ENCODE results near the gene EMP2.

The EMP2 gene

DNA sequence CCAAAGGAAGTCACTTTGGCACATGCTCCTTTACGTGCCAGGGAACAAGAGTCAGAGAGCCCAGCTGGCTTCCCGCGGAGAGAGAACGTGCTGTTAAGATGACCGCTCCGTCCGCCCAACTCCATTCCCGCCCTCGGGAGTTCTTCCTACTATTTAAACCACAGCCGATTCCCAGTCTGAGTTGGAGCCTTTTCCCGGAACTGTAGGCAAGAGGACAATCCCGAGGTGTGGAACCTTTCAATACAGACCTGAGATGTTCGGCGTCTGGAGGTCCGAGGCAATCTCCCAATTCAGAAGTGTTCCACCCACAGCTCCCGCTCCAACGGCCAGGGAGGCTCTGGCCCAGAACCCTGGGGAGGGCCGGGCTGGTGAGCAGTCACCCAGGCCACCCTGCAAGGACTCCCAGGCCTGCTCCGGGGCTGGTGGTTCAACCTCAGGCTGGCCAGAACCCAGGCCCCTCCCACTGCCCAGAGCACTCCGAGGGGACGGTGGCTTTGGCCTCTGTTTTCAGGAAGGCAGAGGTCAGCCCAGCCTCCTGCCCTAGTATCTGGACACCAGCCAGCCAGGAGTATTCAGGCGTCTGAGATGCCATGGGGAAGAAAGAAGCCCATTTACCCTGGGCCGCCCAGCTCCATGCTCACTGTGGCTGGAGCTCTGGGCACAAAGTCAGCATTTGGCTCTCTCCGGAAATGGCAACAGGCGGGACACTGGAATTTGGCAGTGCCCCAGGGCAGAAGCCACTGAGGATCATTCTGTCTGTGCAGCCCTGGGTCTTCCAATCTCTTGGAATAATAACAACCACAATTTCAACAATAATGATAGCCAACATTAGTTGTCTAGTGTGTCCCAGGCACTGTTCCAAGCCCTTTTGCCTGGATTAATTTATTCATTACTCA is 21.4 kb downstream of the EMP2 start:
- no peaks in the 10 kb centered on the region for H3K36me3 ChIP-seq (ENCODE audit: control insufficient read depth in 4 of 4, insufficient read depth in 4 of 4, low read length in 3 of 4)
- DNase-seq: no peak
- H3K27ac ChIP-seq (ENCODE audit: insufficient read depth in 1 of 2, low read depth in 1 of 2, low read length in 2 of 2, poor library complexity in 1 of 2, severe bottlenecking in 2 of 2): no peak overlapping the region
- CTCF ChIA-PET: no interaction called here
- H3K4me3 ChIP-seq (ENCODE audit: control insufficient read depth in 1 of 7, extremely low read depth in 1 of 7, insufficient read depth in 4 of 7, low read depth in 2 of 7, low read length in 6 of 7): no peak overlapping the region
- H3K4me1 ChIP-seq (ENCODE audit: control extremely low read depth in 1 of 4, control insufficient read depth in 4 of 4, insufficient read depth in 4 of 4, low read length in 3 of 4): peaks cover 0 to 6% (median 4%) of the 10 kb centered on the region in 4 experiments
- H3K27me3 ChIP-seq (replicated peaks in 2 of 5; ENCODE audit: control insufficient read depth in 4 of 5, insufficient read depth in 5 of 5, low read length in 4 of 5): no peaks in the 10 kb centered on the region
- WGBS (ENCODE audit: insufficient coverage): 96% methylated on average over 25 of the region's 25 CpGs
- POLR2A ChIA-PET: no interaction called here
- peaks cover 0 to 12% (median 2%) of the 10 kb centered on the region in 5 experiments for H3K9me3 ChIP-seq (ENCODE audit: control extremely low read depth in 1 of 5, control insufficient read depth in 4 of 5, insufficient read depth in 2 of 5, low read depth in 1 of 5, low read length in 4 of 5)

DNA sequence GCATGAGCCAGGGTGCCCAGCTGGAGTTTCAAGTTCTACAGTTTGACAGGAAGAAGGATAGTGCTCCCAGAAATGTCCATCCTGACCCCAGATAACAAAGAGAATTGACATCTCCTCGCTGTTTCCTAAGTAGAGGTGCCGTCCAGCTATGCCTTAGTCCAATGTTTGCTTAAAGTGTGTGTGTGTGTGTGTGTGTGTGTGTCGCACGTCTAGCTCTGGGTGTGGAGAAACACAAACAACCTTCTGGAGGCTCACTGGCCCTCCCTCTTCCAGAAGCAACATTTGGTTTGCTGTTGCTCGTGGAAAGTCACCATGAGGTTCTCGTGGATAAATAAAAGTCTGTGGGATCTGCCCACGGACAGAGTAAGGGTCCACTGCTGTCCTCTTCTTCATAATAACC is 22.1 kb downstream of the EMP2 start:
- Histone ChIP-seq H3K4me3 (ENCODE audit: control insufficient read depth in 1 of 7, extremely low read depth in 1 of 7, insufficient read depth in 4 of 7, low read depth in 2 of 7, low read length in 6 of 7) (no peak overlapping the region), H3K27me3 (replicated peaks in 2 of 5; ENCODE audit: control insufficient read depth in 4 of 5, insufficient read depth in 5 of 5, low read length in 4 of 5) (no peaks in the 10 kb centered on the region), H3K4me1 (ENCODE audit: control extremely low read depth in 1 of 4, control insufficient read depth in 4 of 4, insufficient read depth in 4 of 4, low read length in 3 of 4) (peaks cover 0 to 9% (median 6%) of the 10 kb centered on the region in 4 experiments), H3K9me3 (ENCODE audit: control extremely low read depth in 1 of 5, control insufficient read depth in 4 of 5, insufficient read depth in 2 of 5, low read depth in 1 of 5, low read length in 4 of 5) (peaks cover 0 to 8% (median 2%) of the 10 kb centered on the region in 5 experiments), H3K27ac (ENCODE audit: insufficient read depth in 1 of 2, low read depth in 1 of 2, low read length in 2 of 2, poor library complexity in 1 of 2, severe bottlenecking in 2 of 2) (no peak overlapping the region), H3K36me3 (ENCODE audit: control insufficient read depth in 4 of 4, insufficient read depth in 4 of 4, low read length in 3 of 4) (no peaks in the 10 kb centered on the region)
- CTCF ChIA-PET: no interaction called here
- POLR2A ChIA-PET: no interaction called here
- DNase-seq: no peak
- WGBS (ENCODE audit: insufficient coverage): 100% methylated on average over 4 of the region's 7 CpGs

DNA sequence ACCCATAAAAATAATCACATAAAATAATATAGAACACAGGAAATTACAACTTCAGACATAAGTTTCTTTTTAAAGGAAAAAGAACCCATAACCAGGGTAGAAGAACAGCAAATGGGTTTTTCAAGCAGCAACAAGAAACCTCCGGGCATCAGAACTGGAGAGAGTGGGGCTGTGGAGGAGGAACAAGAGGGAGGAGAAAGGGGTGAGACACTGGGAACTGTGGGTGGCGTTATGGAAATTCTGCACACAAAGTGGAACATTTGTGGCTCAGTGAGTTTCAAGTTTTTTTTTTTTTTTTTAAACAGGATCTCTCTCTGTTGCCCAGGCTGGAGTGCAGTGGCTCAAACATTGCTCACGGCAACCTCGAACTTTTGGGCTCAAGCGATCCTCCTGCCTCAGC is 22.6 kb downstream of the EMP2 start:
- CTCF ChIA-PET: interaction anchor here (1.3 kb wide), 1 partner anchor 9 kb away, joined by 3 read pairs; no protein-coding TSS in a partner anchor
- Histone ChIP-seq H3K9me3 (ENCODE audit: control extremely low read depth in 1 of 5, control insufficient read depth in 4 of 5, insufficient read depth in 2 of 5, low read depth in 1 of 5, low read length in 4 of 5) (peaks cover 0 to 7% (median 2%) of the 10 kb centered on the region in 5 experiments), H3K27me3 (replicated peaks in 2 of 5; ENCODE audit: control insufficient read depth in 4 of 5, insufficient read depth in 5 of 5, low read length in 4 of 5) (no peaks in the 10 kb centered on the region), H3K36me3 (ENCODE audit: control insufficient read depth in 4 of 4, insufficient read depth in 4 of 4, low read length in 3 of 4) (no peaks in the 10 kb centered on the region), H3K4me3 (ENCODE audit: control insufficient read depth in 1 of 7, extremely low read depth in 1 of 7, insufficient read depth in 4 of 7, low read depth in 2 of 7, low read length in 6 of 7) (no peak overlapping the region), H3K4me1 (ENCODE audit: control extremely low read depth in 1 of 4, control insufficient read depth in 4 of 4, insufficient read depth in 4 of 4, low read length in 3 of 4) (peaks cover 0 to 15% (median 11%) of the 10 kb centered on the region in 4 experiments), H3K27ac (ENCODE audit: insufficient read depth in 1 of 2, low read depth in 1 of 2, low read length in 2 of 2, poor library complexity in 1 of 2, severe bottlenecking in 2 of 2) (no peak overlapping the region)
- WGBS (ENCODE audit: insufficient coverage): 100% methylated on average over 2 of the region's 5 CpGs
- no peak for DNase-seq
- POLR2A ChIA-PET: no interaction called here

DNA sequence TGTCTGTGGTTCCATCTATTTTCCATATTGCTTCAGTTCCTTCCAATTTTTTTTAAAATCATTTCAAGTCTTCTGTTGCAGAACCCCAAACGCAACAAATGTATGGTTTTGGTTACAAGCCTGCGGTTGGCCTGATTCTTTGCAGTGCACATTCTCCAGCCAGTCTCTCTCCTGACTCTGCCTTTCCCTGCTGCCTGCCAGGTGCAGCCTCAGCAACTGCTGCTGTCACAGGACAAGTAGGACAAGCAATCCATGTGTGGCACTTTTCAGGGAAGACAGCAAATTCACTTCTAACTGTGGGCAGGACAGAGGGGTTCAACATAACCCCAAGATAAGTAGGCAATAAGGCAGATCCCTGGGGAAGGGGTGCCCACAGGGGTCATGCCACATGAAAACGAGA is 24.2 kb downstream of the EMP2 start:
- Histone ChIP-seq H3K36me3 (ENCODE audit: control insufficient read depth in 4 of 4, insufficient read depth in 4 of 4, low read length in 3 of 4) (no peaks in the 10 kb centered on the region), H3K9me3 (ENCODE audit: control extremely low read depth in 1 of 5, control insufficient read depth in 4 of 5, insufficient read depth in 2 of 5, low read depth in 1 of 5, low read length in 4 of 5) (peaks cover 0 to 3% (median 2%) of the 10 kb centered on the region in 5 experiments), H3K4me1 (ENCODE audit: control extremely low read depth in 1 of 4, control insufficient read depth in 4 of 4, insufficient read depth in 4 of 4, low read length in 3 of 4) (peaks cover 0 to 17% (median 12%) of the 10 kb centered on the region in 4 experiments), H3K4me3 (ENCODE audit: control insufficient read depth in 1 of 7, extremely low read depth in 1 of 7, insufficient read depth in 4 of 7, low read depth in 2 of 7, low read length in 6 of 7) (no peak overlapping the region), H3K27me3 (replicated peaks in 2 of 5; ENCODE audit: control insufficient read depth in 4 of 5, insufficient read depth in 5 of 5, low read length in 4 of 5) (no peaks in the 10 kb centered on the region), H3K27ac (ENCODE audit: insufficient read depth in 1 of 2, low read depth in 1 of 2, low read length in 2 of 2, poor library complexity in 1 of 2, severe bottlenecking in 2 of 2) (no peak overlapping the region)
- POLR2A ChIA-PET: no interaction called here
- no peak for DNase-seq
- WGBS (ENCODE audit: insufficient coverage): 95% methylated on average over 3 of the region's 3 CpGs
- CTCF ChIA-PET: interaction anchor here (1.3 kb wide), 1 partner anchor 10 kb away, joined by 3 read pairs; no protein-coding TSS in a partner anchor

DNA sequence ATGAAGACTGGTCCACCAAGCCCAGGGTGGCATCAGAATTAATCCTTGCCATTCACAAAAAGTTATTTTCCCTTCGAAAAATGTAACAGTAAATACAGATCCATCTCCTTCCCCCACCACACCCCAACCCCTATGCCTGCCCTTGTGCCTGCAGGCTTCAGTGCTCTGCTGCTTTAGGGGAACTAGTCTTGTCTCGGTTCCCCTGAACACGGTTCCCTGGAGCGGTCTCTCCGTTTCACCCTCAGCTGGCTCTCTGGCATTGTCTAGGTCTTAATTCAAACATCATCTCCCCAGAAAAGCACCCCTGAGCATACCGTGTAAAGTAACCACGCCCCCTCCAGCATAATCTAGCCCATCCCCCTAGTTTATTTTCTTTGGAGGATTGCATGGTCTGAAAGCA is 25.8 kb downstream of the EMP2 start:
- Histone ChIP-seq H3K27me3 (replicated peaks in 2 of 5; ENCODE audit: control insufficient read depth in 4 of 5, insufficient read depth in 5 of 5, low read length in 4 of 5) (no peaks in the 10 kb centered on the region), H3K4me1 (ENCODE audit: control extremely low read depth in 1 of 4, control insufficient read depth in 4 of 4, insufficient read depth in 4 of 4, low read length in 3 of 4) (peaks cover 0 to 14% (median 10%) of the 10 kb centered on the region in 4 experiments), H3K36me3 (ENCODE audit: control insufficient read depth in 4 of 4, insufficient read depth in 4 of 4, low read length in 3 of 4) (no peaks in the 10 kb centered on the region), H3K4me3 (ENCODE audit: control insufficient read depth in 1 of 7, extremely low read depth in 1 of 7, insufficient read depth in 4 of 7, low read depth in 2 of 7, low read length in 6 of 7) (no peak overlapping the region), H3K9me3 (ENCODE audit: control extremely low read depth in 1 of 5, control insufficient read depth in 4 of 5, insufficient read depth in 2 of 5, low read depth in 1 of 5, low read length in 4 of 5) (peaks cover 0 to 3% (median 2%) of the 10 kb centered on the region in 5 experiments), H3K27ac (ENCODE audit: insufficient read depth in 1 of 2, low read depth in 1 of 2, low read length in 2 of 2, poor library complexity in 1 of 2, severe bottlenecking in 2 of 2) (no peak overlapping the region)
- CTCF ChIA-PET: no interaction called here
- POLR2A ChIA-PET: no interaction called here
- WGBS (ENCODE audit: insufficient coverage): 95% methylated on average over 6 of the region's 7 CpGs
- no peak for DNase-seq

DNA sequence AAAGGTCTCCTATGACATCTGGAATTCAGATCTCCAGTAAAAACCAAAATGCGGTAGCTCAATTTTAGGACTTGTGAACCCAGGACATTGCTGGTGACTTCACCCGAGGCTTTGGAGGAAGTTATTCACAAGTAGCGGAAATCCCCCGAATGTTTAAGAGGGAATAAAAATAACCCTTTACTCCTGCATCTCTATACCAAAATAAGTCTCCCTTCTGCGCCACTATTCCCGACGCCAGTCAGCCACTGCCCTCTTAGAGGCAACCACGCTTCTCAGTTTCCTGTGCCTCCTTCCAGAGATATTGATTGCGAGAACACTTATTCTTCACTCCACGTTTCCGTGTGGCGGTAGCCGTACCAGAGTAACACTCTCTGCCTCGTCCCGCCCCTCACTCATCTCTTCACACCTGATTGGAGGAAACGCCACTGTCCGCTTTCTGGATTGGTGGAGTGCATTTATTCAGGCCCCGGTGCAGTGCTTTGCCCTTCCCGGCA is 27.4 kb downstream of the EMP2 start:
- peaks cover 0 to 14% (median 10%) of the 10 kb centered on the region in 4 experiments for H3K4me1 ChIP-seq (ENCODE audit: control extremely low read depth in 1 of 4, control insufficient read depth in 4 of 4, insufficient read depth in 4 of 4, low read length in 3 of 4)
- ChIA-PET CTCF (interaction anchor here (1.3 kb wide), 1 partner anchor 8 kb away, joined by 5 read pairs; no protein-coding TSS in a partner anchor), POLR2A (interaction anchor here (0.6 kb wide), 1 partner anchor 154 kb away, joined by 3 read pairs; no protein-coding TSS in a partner anchor)
- H3K27ac ChIP-seq (ENCODE audit: insufficient read depth in 1 of 2, low read depth in 1 of 2, low read length in 2 of 2, poor library complexity in 1 of 2, severe bottlenecking in 2 of 2): peak overlapping the region in 1 of 2 experiments; percentile 71
- no peaks in the 10 kb centered on the region for H3K36me3 ChIP-seq (ENCODE audit: control insufficient read depth in 4 of 4, insufficient read depth in 4 of 4, low read length in 3 of 4)
- WGBS (ENCODE audit: insufficient coverage): 10% methylated on average over 18 of the region's 19 CpGs
- peaks cover under 1 to 11% (median 7%) of the 10 kb centered on the region in 5 experiments for H3K9me3 ChIP-seq (ENCODE audit: control extremely low read depth in 1 of 5, control insufficient read depth in 4 of 5, insufficient read depth in 2 of 5, low read depth in 1 of 5, low read length in 4 of 5)
- peak; percentile 65 to 91 (median 84) for DNase-seq
- peak overlapping the region in 5 of 7 experiments; percentile 32 to 78 (median 58) for H3K4me3 ChIP-seq (ENCODE audit: control insufficient read depth in 1 of 7, extremely low read depth in 1 of 7, insufficient read depth in 4 of 7, low read depth in 2 of 7, low read length in 6 of 7)
- no peaks in the 10 kb centered on the region for H3K27me3 ChIP-seq (replicated peaks in 2 of 5; ENCODE audit: control insufficient read depth in 4 of 5, insufficient read depth in 5 of 5, low read length in 4 of 5)

DNA sequence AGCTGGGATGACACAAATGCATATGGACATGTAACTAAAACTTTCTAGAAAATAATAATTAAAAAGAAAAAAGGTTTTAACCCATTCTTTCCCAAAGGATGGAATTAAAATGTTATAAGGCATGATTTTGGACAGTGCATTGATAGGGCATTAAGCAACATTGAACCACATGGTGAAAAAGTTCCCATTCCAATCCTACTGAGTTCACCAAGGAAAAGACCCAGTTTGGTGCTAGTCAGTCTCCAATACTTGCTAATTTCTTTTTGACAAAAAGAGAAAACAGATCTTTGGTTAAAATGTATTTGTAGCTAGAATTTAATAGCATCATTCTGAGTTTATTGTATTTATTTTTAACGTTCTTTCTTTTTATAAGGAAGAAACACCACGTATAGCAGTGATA is 28.1 kb downstream of the EMP2 start:
- WGBS (ENCODE audit: insufficient coverage): no CpG with 5 or more reads among the region's 2 CpGs
- H3K27me3 ChIP-seq (replicated peaks in 2 of 5; ENCODE audit: control insufficient read depth in 4 of 5, insufficient read depth in 5 of 5, low read length in 4 of 5): no peaks in the 10 kb centered on the region
- H3K4me3 ChIP-seq (ENCODE audit: control insufficient read depth in 1 of 7, extremely low read depth in 1 of 7, insufficient read depth in 4 of 7, low read depth in 2 of 7, low read length in 6 of 7): peak overlapping the region in 1 of 7 experiments; percentile 78
- H3K9me3 ChIP-seq (ENCODE audit: control extremely low read depth in 1 of 5, control insufficient read depth in 4 of 5, insufficient read depth in 2 of 5, low read depth in 1 of 5, low read length in 4 of 5): peaks cover 2 to 15% (median 8%) of the 10 kb centered on the region in 5 experiments
- H3K4me1 ChIP-seq (ENCODE audit: control extremely low read depth in 1 of 4, control insufficient read depth in 4 of 4, insufficient read depth in 4 of 4, low read length in 3 of 4): peaks cover 0 to 14% (median 10%) of the 10 kb centered on the region in 4 experiments
- no peaks in the 10 kb centered on the region for H3K36me3 ChIP-seq (ENCODE audit: control insufficient read depth in 4 of 4, insufficient read depth in 4 of 4, low read length in 3 of 4)
- POLR2A ChIA-PET: interaction anchor here (0.6 kb wide), 1 partner anchor 153 kb away, joined by 3 read pairs; no protein-coding TSS in a partner anchor
- CTCF ChIA-PET: interaction anchor here (1.3 kb wide), 1 partner anchor 9 kb away, joined by 5 read pairs; no protein-coding TSS in a partner anchor
- H3K27ac ChIP-seq (ENCODE audit: insufficient read depth in 1 of 2, low read depth in 1 of 2, low read length in 2 of 2, poor library complexity in 1 of 2, severe bottlenecking in 2 of 2): no peak overlapping the region
- no peak for DNase-seq

Data from common myeloid progenitor, CD34-positive (primary cell).